C4-2B (cell line): ENCODE measurements around the gene VAPA.
"Not testable (repeated sequence)": the region's sequence is repeated elsewhere in the genome, so short reads cannot be mapped to it uniquely, and the experiment has no call there.

Experiments used
- H3K27ac ChIP-seq: fragments of 450-650 bp; 2 replicates; pipeline ENCODE4 v1.5.1; 2017
- ZFX ChIP-seq: fragments of 450-650 bp; IDR thresholded peaks from 2 replicates; pipeline ENCODE4 v1.6.1; 2017
- TF ChIP-seq, protein P1 (sequence below): fragments of 450-650 bp; conservative IDR thresholded peaks from 2 replicates; pipeline ENCODE4 v1.5.1; 2017; ENCODE audit warnings: mild to moderate bottlenecking

The VAPA gene

DNA sequence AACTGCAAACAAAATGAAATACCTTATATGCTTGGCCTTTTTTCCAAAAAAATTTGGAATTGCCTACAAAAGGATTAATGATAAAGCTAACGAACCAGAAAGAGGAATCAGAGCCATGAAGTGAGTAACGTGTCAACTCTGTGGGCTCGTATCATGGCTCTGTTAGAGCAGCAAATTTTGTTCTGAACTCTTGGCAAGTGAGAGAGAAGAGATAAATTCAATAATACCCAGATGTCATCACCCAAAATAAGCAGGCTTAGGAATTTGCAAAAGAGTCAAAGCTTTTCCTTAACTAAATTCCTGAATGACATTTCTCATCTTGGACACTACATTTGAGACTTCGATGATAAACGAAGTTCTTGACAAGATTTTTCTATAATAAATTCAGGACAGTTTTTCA lies 23.6 kb upstream of the VAPA start:
- TF ChIP-seq, protein P1, sequence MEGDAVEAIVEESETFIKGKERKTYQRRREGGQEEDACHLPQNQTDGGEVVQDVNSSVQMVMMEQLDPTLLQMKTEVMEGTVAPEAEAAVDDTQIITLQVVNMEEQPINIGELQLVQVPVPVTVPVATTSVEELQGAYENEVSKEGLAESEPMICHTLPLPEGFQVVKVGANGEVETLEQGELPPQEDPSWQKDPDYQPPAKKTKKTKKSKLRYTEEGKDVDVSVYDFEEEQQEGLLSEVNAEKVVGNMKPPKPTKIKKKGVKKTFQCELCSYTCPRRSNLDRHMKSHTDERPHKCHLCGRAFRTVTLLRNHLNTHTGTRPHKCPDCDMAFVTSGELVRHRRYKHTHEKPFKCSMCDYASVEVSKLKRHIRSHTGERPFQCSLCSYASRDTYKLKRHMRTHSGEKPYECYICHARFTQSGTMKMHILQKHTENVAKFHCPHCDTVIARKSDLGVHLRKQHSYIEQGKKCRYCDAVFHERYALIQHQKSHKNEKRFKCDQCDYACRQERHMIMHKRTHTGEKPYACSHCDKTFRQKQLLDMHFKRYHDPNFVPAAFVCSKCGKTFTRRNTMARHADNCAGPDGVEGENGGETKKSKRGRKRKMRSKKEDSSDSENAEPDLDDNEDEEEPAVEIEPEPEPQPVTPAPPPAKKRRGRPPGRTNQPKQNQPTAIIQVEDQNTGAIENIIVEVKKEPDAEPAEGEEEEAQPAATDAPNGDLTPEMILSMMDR, result no peak
- no peak for TF ChIP-seq ZFX
- no peak overlapping the region for H3K27ac ChIP-seq

DNA sequence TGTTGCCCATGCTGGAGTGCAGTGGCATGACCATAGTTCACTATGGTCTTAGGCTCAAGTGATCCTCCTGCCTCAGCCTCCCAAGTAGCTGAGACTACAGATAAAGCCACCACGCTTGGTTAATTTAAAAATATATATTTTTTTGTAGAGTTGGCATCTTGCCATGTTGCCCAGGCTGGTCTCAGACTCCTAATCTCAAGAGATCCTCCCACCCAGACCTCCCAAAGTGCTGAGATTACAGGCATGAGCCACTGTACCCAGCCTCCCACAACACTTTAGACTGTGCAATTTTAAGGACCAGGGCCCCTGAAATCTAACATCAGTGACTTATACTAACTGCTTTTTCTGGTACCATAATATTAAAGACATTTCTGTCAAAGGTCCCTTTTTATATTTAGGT lies 22.9 kb upstream of the VAPA start:
- TF ChIP-seq, protein P1, result no peak
- no peak for TF ChIP-seq ZFX
- no peak overlapping the region for H3K27ac ChIP-seq

DNA sequence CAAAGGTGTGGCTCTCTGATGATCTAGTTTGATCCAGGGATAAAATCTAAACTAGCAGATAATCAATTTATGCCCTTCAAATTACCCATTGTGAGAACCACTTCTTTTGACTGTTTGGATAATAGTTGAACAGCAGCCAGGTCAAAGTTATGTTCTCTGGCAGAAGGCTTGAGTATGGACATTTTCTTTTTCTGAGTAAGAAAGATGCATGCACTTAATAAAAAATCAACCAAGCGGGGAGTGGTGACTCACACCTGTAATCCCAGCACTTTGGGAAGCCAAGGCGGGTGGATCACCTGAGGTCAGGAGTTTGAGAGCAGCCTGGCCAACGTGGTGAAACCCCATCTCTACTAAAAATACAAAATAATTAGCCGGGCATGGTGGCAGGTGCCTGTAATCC lies 22.3 kb upstream of the VAPA start:
- H3K27ac ChIP-seq, result not testable (repeated sequence)

DNA sequence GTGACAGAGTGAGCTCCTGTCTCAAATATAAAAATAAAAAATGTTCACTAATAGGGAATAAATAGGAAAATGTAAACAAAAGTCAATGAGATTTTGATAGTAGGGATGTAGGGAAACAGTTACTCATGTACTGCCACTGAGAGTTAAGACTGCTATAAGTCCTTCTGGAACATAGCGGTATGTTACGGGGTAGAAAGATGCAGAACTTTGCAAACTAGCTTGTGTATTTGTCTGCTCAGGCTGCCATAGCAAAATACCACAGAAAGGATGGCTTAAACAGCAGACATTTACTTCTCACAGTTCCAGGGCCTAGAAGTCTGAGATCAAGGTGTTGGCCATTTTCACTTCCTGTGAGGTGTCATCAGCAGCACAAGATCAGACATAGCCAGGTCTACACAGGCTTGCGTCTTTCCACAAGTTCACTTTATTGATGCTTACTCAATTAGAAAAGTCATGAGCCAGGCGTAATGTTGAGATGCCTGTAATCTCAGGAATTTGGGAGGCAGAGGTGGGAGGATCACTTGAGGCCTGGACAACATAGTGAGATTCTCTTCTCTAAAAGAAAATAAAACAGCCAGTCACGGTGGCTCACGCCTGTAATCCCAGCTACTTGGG lies 19.3 kb upstream of the VAPA start:
- H3K27ac ChIP-seq, result no peak overlapping the region
- TF ChIP-seq ZFX, result no peak
- TF ChIP-seq, protein P1, result no peak

DNA sequence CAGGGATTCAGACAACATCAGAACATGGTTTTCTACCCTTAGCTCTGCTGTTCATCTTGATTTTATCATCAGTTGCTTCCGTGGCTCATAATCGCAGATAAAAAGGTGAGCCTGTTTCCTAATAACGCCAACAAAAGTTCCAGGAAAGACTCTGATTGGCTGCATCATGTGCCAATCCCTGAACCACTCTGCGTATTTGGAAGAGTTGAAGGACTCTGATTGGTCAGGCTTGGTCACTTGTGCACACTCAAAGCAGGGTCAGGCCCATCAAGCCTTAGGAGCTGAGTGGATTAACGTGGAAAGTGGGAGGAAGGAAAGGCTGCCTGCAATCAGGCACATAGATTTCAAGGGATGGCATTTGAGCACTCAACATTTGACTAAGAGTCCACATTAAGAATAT lies 16.7 kb upstream of the VAPA start:
- H3K27ac ChIP-seq, result no peak overlapping the region
- TF ChIP-seq, protein P1, result no peak
- TF ChIP-seq ZFX, result no peak

DNA sequence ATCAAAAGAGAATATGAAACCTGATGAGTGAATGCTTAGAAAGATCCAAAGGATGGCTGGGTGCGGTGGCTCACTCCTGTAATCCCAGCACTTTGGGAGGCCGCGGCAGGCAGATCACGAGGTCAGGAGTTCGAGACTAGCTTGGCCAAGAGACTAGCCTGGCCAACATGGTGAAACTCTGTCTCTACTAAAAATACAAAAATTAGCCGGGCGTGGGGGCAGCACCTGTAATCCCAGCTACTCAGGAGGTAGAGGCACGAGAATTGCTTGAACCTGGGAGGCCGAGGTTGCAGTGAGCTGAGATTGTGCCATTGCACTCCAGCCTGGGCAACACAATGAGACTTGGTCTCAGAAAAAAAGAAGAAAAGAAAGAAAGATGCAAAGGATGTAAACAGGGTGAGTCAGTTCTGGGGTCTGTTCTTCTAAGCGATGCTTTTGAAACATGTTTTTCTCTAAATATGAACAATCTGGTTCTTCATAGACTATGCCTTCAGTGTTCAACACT lies 16.0 kb upstream of the VAPA start:
- not testable (repeated sequence) for H3K27ac ChIP-seq

DNA sequence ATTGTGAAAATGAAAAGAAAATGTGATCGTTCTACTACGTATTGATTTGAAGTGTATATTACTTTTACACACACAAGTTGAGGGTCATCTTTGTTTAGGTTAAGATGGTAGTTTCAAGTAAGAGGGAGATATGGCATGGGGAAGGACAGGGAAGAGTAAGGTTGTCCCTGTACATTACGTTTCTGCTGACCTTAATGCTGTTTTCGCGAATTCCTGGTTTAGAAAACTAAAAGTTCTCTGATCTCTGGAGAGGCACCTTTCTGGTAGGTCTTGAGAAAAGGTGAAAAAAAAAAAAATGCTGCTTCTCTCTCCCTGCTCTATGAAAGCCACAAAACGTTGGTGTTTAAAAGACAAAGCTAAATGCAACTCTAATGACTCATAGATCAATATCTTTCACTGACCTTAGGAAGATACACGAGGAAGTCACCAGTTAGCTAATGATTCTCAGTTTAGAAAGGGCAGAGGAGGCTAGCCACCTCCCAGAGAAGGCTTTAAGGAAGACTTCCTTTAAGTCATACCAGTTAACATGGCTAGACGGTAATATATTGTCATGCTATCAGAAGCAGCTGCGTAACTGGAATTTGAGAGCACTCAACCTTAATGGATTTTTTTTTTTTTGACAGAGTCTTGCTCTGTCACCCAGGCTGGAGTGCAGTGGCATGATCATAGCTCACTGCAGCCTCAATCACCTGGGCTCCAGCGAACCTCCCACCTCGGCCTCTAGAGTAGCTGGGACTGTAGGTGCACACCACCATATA lies 14.8 kb upstream of the VAPA start:
- H3K27ac ChIP-seq, result peak overlapping the region; percentile 55
- TF ChIP-seq ZFX, result no peak
- TF ChIP-seq, protein P1, result no peak

DNA sequence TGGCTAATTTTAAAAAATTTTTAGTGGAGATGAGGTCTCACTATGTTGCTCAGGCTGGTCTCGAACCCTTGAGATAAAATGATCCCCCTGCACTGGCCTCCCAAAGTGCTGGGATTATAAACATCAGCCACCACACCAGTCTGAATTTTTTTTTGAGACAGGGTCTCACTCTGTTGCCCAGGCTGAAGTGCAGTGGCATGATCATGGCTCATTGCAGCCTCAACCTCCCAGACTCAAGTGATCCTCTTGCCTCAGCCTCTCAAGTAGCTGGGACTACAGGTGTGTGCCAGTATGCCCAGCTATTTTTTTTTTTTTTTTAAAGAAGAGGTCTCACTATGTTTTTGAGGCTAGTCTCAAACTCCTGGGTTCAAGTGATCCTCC lies 14.3 kb upstream of the VAPA start:
- peak overlapping the region; percentile 55 for H3K27ac ChIP-seq

DNA sequence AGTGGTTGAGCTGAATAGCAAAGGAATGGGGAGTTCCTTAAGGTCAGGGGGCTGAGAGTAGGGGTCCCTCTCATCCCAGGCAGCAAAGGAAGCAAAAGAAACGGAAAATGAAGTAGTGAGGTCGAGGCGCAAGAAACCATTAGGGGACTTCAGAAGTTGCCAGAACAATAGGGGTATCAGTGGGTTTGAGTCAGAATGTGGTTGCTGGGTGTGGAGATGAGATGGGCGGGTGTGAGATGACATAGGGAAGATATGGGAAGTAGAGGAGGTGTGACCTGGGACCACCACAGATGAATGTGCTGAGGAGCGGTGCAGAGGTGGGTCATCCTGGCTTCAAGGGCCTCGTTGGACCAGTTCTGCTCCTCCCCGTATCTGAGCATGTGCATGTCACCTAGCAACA lies 13.1 kb upstream of the VAPA start:
- H3K27ac ChIP-seq, result no peak overlapping the region
- TF ChIP-seq, protein P1, result no peak
- TF ChIP-seq ZFX, result no peak
